GM21447 (cell line): ENCODE data around the gene UBE3D.
"Not testable (repeated sequence)": the region's sequence is repeated elsewhere in the genome, so short reads cannot be mapped to it uniquely, and the experiment has no call there.

Experiments
- ATAC-seq: cut with Tn5 transposase; IDR thresholded peaks from one replicate; pipeline ENCODE4 v1.9.1; 2021; ENCODE audit not compliant: unreplicated experiment

Gene UBE3D

DNA sequence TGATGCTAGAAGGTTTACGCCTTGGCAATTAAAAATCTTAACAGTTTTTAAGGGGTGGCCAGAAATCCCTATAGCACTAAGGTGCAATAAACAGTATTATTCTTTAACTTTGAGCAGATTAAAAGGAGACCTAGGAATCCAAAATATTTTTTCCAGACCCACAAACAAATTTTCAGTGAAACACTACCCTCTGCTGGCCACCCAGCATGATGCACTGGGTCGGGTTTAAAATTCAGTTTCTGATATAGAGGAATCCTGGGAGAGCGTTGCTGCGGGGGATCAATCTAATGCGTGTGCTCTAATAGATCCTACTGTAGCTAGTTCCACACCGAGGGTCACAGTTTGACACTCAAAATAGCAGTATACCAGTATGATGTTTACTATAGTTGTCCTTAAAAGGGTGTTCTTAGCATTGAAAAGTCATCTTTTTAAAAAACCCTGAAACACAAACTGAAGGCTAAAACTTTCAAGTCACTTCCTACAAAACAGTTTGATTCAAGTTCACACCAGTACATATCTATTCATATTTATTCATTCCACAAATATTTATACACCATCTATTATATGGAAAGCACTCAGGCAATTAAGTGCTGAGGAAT is 10.2 kb downstream of the UBE3D start:
- peak; percentile 60 for ATAC-seq

GRCh38 chr6:83053678-83054077 is 12.0 kb downstream of the UBE3D start:
- ATAC-seq = no peak

DNA sequence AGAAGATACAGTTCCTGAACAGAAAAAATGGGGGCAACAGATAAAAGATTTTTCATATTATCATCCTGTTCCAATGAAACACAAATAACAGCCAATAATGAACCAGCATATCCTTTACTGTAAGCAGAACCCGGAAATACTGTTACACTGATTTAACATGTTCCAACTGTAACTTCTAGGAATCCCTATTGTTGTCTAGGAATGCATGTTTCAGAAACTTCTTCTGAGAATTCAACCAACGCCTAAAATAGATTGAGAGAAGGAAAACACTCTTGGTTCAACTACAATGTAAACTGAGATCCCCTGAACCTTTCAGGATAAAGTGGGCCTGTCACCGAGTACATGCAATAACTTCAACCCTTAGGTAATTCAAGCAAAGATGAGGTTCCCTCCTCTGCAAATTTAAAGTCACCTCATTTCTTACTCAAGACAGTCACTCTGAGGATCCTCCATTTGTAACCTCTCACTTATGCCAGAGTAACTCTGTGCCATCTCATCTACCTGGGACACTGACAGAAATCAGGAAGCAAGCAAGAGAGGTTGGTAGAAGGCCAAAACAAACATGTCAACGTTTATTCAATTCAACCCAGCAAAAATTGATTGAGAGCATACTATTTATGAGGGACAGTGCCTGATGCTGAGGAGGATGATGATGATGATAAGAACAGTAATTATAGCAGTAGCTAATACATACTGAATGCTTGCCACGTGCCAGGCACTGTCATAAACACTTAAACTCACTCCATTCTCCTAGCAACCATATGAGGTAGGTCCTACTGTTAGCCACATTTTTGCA is 14.1 kb downstream of the UBE3D start:
- ATAC-seq = no peak

- no peak for ATAC-seq
Measured at GRCh38 chr6:83047065-83047754, 18.4 kb downstream of the UBE3D start.

GRCh38 chr6:83044091-83044768 is 21.4 kb downstream of the UBE3D start:
- no peak for ATAC-seq

DNA sequence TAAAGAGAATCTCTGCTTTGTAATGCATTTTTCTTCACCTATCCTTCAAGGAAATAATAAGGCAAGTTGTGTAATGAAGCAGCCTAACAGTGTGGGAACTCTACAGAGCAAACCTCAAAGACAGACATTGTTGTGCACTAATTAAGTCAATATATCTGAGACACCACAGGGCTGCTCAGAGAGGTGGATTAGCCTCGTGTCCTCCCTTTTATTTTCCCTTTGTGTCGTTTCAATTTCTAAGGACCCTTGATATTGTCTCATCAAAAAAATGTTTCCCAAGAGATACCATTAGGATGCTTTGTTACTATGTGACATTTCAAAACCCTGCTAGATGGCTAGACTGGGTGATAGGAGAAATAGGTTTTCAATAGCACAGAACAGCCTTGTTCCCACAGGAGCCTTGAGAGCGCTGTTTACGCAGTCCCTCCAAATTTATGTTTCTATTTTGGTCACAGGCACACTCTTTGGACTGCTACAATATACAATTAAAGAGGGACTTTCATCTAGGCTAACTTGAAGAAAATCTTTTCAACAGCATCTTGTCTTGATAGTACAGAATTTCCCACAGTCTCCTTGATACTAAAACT is 23.1 kb downstream of the UBE3D start:
- ATAC-seq = no peak

DNA sequence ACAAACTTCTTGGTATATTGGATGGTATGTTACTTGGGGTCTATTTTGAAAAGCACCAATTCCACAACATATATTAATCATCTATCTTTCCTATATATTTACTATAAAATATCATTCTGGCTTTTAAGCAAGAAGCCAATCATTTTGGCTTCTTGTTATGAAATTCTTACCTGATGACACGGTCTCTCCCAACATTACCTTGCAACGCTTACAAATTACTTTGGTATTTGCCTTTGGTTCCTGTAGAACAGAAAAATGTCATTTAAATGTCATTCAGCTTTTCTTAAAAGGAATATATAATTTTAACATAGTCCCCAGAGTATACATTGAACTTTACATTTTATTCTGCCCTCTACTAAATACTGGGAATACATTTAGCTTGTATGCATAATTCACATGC is 27.4 kb downstream of the UBE3D start:
- ATAC-seq = no peak

DNA sequence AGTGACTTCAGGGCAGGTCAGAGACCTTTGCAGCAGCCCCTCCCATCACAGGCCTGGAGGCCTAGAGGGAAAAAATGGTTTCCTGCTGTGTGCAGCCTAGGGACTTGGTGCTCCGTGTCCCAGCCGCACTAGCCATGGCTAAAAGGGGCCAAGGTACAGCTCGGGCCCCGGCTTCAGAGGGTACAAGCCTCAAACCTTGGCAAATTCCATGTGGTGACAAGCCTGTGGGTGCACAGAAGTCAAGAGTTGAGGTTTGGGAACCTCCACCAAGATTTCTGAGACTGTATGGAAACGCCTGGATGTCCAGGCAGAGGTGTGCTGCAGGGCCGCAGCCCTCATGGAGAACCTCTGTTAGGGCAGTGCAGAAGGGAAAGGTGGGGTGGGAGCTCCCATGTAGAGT is 34.0 kb downstream of the UBE3D start:
- ATAC-seq = no peak

DNA sequence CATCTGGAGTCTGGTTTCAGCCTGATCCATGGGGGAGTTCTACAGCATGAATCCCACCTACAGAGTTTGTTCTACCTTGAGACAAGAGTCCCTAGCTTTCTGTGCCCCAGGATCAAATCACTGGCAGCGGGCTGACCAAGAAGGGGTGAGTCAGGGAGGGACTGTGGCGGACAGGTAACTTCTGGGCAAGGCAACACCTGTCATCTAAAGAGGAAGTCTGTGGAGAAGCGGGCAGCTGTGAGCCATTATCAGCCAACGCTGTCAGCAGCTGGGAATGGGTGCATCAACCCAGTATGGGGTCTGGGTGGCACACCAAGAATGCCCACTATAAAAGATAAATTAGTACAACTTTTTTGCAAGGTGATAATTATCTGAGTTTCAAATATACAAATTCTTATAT is 45.9 kb downstream of the UBE3D start:
- no peak for ATAC-seq

DNA sequence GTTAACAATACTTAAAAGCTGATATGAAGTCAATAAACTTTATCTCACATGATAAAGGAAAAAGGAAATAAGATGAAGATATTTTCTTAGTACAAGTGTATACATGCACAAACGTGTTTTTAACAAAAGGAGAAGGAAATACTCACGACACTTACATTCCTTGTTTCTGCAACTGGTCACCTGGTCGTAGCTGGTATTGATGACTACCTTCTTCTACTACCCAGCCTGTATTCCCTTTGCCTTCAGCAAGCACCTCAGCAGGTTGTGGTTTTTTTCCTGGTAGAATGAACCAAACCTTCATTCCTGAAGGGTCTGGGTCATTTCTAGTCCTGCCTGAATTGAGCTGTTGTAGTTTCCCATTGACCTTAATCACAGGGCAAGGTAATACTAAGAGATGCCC is 54.5 kb downstream of the UBE3D start:
- ATAC-seq = not testable (repeated sequence)

DNA sequence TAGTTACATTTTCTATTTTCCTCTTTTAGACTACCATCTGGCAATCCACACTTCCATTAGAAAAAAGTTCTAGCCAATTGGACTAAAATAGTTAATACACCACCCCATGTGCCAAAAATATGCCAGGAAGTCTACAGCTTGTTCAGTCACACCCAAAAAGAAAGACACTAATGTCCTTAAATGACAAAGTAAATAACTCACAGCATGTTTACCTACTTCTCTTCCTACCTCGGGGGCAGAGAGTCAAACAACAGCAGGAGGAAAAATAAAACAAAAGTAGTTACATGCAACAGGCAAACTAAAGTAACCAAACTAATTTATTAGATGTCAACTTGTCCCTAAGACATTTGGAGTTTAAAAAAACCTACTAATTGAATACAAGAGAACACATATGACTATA is 57.0 kb downstream of the UBE3D start:
- ATAC-seq = no peak

DNA sequence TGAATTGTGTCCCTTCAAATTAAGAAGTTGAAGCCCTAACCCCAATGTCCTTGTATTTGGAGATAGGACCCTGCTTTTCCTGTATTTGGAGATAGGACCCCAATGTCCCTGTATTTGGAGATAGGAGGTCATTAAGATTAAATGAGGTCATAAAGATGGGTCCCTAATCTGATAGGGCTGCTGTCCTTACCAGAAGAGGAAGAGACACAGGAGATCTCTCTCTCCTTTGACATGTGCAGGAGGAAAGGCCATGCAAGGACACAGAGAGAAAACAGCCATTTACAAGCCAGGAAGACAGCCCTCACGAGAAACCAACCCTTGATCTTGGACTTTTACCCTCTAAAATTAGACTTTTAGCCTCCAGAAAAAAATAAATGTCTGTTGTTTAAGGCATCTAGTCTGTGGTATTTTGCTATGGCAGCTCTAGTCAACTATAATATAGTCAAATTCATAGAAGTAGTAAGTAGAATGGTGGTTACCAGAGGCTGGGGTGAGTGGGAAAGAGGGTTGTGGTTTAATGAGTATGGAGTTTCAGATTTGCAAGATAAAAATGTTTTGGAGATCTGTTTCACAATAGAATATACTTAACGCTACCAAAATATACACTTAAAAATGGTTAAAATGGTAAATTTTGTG is 59.3 kb downstream of the UBE3D start:
- no peak for ATAC-seq

- ATAC-seq = no peak
Measured at GRCh38 chr6:82996156-82996555, 69.5 kb downstream of the UBE3D start.

DNA sequence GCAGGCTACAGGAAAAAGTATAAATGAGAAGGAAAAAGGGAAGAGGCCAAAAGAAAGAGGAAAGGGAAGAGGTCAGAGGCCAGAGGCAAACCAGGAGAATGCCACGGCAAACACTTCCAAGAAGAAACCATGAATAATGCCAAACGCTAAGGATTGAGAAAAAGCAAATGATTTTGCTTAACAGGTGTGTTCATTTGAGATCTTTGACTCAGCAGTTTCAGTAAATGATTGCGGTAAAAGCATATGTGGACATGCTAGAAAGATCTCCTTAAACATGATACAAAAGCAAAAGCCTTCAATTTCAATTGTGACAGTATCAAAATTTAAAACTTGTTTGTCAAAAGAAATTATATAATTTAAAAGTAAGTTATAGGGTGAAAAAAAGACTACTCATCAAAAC is 70.6 kb downstream of the UBE3D start:
- ATAC-seq = no peak

DNA sequence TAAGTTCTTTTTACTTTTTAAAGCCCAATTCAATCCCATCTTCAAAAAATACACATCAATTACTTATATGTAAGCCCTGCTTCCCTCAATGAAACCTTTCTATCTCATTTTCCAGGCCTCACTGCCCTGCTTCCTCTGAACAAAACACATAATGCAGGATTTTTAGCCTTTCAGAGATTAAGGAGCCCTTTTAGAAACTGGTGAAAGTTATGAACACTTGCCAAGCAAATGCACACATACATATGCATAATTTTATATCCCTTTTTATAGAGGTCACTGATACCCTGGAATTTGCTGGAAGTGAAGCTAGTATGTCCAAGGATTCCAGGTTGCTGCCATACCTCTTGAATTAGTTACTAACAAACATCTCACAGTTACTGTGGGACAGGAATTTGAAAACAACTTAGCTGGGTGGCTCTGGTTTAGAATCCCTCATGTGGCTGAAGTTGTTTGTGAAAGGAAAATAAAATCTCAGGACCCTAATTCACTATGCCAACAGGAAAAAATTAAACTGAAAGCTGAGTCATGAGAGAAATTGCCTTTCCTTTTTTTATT is 75.8 kb downstream of the UBE3D start:
- ATAC-seq = no peak

DNA sequence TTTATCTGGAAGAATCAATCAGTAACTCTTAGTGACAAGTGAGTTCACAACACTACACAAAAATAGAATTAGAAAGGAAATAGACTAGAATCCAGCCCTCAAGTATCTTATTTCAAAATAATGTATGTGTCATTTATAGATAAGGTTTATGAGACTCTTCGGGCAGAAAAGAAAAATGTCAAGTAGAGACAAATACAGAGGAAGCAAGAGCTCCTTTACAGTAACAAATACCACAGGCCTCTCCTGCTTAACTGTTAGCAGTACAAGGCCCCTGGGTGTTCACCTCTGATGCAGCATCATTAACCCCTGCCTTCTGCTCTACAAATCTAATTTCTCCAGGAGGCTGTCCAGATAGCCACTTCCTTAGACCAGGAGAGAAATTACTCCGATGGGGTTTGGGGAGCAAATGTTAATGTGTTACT is 76.7 kb downstream of the UBE3D start:
- no peak for ATAC-seq

- no peak for ATAC-seq
Measured at GRCh38 chr6:82987951-82988350, 77.7 kb downstream of the UBE3D start.

DNA sequence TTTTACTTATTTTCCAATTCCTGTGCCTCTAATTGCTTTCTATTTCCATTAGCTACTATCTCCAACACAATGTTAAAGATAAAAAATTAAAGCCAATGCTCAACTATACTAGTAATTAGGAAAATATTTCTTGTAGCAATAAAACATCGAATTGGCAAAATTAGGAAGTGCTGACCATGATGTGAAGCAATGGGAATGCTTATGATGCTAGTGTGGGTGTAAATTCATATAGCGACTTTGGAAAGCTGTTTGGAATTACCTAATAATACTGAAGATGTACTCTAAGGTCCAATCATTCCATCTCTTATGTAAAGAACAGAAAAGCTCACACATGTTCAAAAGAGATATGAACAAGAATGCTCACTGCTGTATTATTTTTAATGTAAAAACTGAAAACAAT is 78.2 kb downstream of the UBE3D start:
- no peak for ATAC-seq

DNA sequence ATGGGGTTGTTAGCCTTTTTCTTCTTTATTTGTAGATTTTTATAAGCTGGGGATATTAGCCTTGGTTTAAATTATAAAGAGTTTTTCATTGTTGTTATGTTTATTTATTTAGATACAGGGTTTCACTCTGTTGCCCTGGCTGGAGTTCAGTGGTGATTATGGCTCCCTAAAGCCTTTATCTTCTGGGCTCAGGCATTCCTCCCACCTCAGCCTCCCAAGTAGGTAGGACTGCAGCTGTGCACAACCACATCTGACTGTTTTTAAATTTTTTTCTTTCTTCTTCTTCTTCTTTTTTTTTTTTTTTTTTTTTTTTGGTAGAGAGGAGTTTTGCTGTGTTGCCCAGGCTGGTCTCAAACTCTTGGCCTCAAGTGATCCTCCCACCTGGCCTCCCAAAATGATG is 80.9 kb downstream of the UBE3D start:
- ATAC-seq = no peak

GRCh38 chr6:82980086-82980485 is 85.6 kb downstream of the UBE3D start:
- no peak for ATAC-seq

- no peak for ATAC-seq
Measured at GRCh38 chr6:82979657-82980056, 86.0 kb downstream of the UBE3D start.
